ENCODE results near the gene SUSD3.

DNA sequence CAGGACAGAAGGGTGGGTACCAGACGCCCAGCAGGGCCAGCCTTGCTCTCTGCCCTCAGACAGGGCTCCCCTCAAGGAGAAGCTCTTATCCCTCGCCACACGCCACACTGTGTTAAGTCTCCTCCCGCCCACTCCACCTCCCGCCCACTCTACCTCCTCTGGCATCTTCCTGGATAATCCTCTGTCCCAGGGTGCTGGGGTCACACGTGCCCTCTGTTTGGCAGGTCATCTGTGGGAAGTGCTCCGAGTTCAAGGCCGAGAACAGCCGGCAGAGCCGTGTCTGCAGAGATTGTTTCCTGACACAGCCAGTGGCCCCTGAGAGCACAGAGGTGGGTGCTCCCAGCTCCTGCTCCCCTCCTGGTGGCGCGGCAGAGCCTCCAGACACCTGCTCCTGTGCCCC is 26.0 kb upstream of the SUSD3 start:
- TF ChIP-seq KAT2A (conservative IDR thresholded peaks at IDR 0.05; ENCODE audit: control insufficient read depth, low read depth, low read length) (no peak), RELA (IDR thresholded peaks at IDR 0.05; ENCODE audit: borderline replicate concordance, partially characterized antibody) (no peak), POLR2A (IDR thresholded peaks at IDR 0.05; ENCODE audit: low read depth, low read length) (no peak), HCFC1 (IDR thresholded peaks at IDR 0.05; ENCODE audit: low read length) (no peak), CTCF (IDR thresholded peaks at IDR 0.05 in 2 of 3, conservative IDR thresholded peaks at IDR 0.05 in 1 of 3; ENCODE audit: control insufficient read depth in 2 of 3, extremely low read depth in 1 of 3, insufficient read depth in 1 of 3, low read depth in 3 of 3, low read length in 3 of 3) (no peak), ZNF687 (IDR thresholded peaks at IDR 0.05) (no peak), CHD1 (IDR thresholded peaks at IDR 0.05; ENCODE audit: low read depth, low read length) (no peak), ZNF384 (IDR thresholded peaks at IDR 0.05; ENCODE audit: borderline replicate concordance, low read depth, low read length) (no peak), CBX3 (IDR thresholded peaks at IDR 0.05; ENCODE audit: borderline replicate concordance, low read depth) (no peak)
- TF ChIP-seq, protein P1, sequence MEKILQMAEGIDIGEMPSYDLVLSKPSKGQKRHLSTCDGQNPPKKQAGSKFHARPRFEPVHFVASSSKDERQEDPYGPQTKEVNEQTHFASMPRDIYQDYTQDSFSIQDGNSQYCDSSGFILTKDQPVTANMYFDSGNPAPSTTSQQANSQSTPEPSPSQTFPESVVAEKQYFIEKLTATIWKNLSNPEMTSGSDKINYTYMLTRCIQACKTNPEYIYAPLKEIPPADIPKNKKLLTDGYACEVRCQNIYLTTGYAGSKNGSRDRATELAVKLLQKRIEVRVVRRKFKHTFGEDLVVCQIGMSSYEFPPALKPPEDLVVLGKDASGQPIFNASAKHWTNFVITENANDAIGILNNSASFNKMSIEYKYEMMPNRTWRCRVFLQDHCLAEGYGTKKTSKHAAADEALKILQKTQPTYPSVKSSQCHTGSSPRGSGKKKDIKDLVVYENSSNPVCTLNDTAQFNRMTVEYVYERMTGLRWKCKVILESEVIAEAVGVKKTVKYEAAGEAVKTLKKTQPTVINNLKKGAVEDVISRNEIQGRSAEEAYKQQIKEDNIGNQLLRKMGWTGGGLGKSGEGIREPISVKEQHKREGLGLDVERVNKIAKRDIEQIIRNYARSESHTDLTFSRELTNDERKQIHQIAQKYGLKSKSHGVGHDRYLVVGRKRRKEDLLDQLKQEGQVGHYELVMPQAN (conservative IDR thresholded peaks at IDR 0.05) = no peak
- TF ChIP-seq, protein P2, sequence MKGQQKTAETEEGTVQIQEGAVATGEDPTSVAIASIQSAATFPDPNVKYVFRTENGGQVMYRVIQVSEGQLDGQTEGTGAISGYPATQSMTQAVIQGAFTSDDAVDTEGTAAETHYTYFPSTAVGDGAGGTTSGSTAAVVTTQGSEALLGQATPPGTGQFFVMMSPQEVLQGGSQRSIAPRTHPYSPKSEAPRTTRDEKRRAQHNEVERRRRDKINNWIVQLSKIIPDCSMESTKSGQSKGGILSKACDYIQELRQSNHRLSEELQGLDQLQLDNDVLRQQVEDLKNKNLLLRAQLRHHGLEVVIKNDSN (IDR thresholded peaks at IDR 0.05; ENCODE audit: borderline replicate concordance, extremely low read length, insufficient read depth, low read depth, low read length) = no peak
